Stimulated activated CD4-positive, alpha-beta T cell treated with anti-CD3 and anti-CD28 coated beads, Interleukin-1b, Interleukin-23, amount 100 ng/mL, for 1 hour (primary cell): ENCODE data around the gene KIAA1958.
"Not testable (repeated sequence)": the region's sequence is repeated elsewhere in the genome, so short reads cannot be mapped to it uniquely, and the experiment has no call there.

ENCODE experiments used
- DNase-seq, 2 donors: peaks; one replicate each; pipeline ENCODE4 v3.0.0-alpha.2; 2020; ENCODE audit warnings: low read depth in 2 of 2

Gene KIAA1958

DNA sequence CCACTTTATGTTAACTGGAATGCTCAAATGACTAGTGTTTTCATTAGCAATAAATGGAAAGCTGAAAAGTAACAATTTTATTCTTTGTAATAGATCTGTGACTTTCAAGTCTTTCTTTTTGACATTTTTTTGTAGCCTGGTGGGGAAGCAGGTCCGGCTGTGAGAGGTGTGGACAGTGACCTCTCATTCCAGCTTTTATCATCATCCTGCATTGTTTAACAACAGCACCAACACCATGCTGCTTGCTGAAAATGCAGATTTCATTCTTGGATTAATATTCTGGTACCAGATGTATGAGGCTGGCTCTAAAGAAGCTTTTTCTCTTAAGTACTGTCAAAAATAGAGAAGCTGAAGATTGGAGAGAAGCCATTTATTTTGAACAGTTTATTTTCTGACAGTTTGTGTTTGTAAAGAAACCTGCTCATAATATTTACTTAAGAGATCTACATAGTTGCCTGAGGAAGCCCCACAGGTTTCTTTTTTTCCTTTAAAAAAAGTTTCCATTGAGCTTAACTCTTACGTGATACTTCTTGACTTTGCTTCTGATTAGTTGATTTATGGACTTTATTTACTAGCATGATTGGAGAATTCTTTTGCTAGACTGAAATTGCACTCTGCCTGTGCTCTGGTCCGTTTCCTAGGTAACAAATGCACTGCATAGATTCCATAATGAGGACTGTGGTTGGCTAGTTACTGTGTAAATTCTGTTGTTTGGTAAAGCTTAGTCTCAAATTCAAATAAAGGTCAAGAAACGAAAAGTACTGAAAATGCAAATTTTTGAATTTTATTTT, 3.4 kb downstream of the KIAA1958 start:
- no peak for DNase-seq

DNA sequence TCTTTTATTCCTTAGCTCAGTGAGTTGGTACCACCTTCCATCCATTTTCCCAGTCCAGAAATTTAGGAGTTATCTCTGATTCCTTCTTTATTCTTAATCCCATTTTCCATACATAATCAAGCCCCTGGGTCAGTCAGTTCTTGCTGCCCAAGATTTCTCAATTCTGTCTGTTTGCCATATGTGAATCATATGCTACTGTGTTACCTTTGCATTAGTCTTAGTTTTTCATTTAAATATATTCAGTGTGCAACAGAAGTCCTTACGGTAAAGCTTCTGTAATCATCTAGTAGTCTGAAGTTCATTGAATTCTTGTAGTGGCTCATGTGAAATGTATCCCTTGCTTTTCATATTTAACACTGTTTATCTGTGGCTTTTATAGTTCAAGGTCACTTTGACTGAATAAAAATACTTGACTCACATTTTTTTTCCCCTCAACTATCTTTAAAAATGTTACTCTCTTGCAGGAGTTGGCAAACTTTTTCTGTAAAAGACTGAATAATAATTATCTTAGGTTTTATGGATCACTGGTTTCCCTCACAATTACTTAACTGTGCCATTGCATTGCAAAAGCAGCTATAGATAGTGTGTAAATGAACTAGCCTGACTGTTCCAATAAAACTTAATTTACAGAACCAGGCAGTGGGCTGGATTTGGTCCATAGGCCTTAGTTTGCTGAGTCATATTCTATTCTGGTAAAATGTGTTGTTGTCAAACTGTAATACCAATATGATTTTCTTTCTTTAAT, 6.9 kb downstream of the KIAA1958 start:
- no peak for DNase-seq

DNA sequence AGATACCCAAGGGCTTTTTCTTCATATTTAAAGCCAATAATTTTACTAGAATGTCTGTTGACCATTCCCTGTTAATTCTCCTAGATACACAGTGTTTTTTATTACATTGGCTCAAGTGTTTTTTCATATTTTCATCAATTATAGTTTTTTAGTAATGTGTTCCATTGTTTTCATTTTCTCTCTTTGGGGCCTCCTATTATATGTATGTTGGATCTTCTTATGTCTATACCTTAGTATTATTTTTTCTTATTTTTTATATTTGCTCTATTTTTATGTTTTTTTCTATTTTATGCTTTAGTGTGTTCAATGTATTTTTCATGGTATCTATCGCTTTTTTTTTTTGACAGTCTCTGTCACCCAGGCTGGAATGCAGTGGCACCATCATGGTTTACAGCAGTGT, 7.5 kb downstream of the KIAA1958 start:
- no peak for DNase-seq

DNA sequence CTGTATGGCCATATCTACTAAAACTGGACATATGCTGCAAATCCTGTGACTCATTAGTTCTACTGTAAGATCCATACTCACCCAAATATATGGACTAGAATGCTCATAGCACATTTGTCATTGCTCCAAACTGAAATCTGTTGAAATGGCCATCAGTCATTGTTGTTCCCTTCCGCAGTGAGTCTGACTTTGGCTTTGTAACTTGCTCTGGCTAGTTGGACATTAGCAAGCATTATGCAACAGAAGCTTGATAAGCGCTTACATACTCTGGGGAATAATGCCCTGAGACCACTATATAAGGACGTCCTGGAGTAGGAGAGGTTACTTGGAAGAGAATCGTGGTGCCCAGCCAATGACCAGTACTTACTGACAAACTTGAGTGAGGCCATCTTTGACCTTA, 9.0 kb downstream of the KIAA1958 start:
- DNase-seq, result no peak

DNA sequence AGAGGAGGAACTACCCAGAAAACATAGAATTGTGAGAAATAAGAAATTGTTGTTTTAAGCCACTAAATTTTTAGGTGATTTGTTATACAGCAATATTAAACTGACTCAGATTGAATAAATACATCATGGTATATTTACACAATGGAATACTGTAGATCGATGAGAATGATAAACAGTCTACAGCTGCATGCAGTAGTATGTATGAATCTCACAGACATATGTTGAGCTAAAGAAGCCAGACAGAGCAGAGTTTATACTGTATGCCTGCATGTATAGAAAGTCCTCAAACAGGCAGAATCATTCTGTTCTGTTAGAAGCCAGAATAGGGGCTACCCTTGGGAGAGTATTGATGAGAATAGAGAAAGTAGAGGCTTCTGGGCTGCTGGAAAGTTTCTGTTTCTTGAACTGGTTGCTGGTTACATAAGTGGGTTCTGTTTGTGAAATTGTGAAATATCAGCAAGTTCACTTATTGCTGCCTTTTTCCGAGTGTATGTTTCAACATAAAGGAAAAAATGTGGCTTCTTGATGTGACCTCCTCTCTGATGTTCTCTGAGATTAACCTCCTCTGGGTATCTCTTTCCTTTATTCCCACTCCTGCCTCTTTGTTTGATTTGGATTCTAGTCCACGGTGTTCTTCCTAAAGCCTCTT, 9.6 kb downstream of the KIAA1958 start:
- no peak for DNase-seq

DNA sequence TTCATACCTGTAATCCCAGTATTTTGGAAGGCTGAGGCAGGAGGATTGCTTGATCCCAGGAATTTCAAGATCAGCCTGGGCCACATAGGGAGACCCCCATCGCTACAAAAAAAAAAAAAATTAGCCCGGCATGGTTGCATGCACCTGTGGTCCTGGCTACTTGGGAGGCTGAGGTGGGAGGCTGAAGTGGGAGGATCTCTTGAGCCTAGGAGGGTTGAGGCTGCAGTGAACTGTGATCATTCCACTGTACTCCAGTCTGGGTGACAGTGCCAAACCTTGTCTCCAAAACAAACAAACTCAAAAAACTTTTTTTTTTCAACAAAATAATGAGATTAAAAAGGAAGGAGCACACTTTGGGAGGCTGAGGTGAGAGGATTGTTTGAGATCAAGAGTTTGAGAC, 14.2 kb downstream of the KIAA1958 start:
- DNase-seq, result no peak

DNA sequence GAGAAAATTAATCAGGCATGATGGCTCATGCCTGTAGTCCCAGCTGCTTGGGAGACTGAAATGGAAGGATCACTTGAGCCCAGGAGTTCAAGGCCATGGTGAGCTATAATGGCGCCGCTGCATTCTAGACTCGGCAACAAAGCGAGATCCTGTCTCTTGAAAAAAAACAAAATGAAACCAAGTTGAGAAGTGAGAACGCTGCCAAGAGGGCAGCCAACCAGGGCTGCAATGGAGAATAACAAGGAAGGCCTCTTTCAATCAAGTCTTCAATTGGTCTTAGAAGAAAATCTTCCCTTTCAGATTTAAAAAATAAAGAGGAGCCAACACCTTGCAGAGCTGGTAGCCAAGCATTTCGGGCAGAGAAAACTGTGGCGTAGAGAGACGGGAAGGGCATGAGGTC, 14.7 kb downstream of the KIAA1958 start:
- no peak for DNase-seq

DNA sequence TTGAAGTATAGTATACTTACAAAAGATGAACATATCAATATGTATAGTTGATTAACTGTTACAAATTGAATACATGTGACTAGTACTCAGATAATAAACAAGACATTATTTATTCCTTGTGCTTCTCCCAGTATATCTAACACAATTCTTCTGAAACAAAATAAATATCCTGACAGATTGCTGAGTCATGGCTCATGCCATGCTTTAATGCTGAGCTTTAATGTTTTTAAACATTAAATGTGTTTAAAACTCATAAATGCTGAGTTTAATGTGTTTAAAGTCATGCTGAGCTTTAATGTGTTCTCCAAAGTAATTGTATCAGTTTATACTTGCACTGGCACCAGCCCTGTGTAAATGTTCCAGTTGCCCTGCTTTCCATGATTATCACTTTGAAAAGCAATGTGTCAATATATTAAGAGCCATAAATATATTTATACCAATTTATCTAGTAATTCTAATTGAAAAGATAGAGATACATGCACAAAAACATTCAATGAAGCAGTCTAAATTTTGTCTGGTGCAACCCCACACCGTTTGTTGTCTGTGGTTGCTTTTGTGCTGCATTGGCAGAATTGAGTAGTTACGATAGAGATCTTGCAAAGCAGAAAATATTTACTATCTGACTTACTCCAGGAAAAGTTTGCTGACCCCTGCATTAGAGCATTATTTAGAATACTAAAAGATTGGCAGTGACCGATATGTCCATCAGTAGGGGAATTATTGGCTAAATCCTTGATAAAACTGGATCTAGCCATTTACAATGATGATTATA, 15.7 kb downstream of the KIAA1958 start:
- no peak for DNase-seq

DNA sequence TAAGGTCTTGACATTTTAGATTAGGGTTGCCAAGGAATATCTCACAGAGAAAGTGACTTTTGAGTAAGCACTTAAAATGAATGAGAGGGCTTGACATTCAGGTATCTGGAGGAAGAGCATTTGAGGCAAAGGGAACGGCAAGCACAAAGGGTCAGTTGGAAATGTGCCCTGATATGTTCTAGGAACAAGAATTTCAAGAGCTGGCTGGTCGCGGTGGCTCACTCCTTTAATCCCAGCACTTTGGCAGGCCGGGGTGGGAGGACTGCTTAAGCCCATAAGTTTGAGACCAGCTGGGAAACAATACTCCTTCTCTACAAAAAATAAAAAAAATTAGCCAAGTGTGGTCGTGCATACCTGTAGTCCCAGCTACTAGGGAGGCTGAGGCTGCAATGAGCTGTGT, 16.5 kb downstream of the KIAA1958 start:
- DNase-seq, result no peak

DNA sequence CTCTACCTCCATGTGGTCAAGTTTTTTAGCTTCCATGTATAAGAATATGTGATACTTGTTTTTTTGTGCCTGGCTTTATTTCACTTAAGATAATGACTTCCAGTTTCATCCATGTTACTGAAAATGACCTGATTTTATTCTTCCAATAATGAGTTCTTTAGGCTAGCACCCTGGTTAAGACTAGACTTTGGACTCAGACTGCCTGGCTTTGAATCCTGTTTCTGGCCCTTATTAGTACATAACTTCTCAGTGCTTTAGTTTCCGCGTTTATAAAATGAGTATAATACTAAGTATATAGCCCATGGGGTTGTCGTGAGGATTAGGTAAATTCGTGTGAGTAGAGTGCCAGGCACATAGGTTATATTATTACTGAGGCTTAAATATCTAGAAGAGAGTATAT, 18.5 kb downstream of the KIAA1958 start:
- no peak for DNase-seq

DNA sequence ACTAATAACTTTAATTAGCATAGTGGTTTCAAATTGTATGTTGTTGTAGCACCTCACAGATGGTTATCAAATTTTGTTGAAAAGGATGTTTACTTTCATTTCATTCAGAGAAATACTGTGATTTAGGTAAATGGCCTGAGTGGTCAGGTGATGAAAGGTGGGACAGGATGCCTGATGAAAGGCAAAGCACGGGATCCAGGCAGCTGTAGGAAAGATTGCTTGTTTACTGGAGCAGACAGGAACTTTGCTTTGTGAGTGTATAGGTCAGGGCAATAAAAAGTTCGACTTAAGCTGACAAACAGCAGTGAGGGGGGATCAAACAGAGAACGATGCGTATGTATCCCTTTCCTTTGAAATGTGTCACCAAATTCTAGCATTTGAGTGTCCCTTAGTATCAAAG, 19.0 kb downstream of the KIAA1958 start:
- no peak for DNase-seq

DNA sequence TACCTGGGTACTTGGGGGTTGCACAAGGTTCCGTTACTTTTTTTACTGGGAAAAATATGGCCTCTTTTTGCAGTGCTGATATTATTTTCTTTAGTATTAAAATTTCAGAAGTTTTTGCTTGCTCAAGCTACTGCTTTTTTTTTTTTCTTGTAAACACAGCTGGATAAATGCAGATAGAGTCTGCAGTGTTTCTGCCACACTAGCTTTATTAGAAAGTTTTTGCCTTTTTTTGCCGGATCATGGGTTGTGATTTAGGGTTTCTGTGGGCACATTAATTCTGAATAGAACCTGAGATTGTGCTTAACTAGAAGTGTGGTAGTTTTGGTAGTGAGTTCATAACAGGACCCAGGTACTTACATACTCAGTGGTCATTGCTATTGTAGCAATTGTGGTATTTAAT, 19.9 kb downstream of the KIAA1958 start:
- no peak for DNase-seq

DNA sequence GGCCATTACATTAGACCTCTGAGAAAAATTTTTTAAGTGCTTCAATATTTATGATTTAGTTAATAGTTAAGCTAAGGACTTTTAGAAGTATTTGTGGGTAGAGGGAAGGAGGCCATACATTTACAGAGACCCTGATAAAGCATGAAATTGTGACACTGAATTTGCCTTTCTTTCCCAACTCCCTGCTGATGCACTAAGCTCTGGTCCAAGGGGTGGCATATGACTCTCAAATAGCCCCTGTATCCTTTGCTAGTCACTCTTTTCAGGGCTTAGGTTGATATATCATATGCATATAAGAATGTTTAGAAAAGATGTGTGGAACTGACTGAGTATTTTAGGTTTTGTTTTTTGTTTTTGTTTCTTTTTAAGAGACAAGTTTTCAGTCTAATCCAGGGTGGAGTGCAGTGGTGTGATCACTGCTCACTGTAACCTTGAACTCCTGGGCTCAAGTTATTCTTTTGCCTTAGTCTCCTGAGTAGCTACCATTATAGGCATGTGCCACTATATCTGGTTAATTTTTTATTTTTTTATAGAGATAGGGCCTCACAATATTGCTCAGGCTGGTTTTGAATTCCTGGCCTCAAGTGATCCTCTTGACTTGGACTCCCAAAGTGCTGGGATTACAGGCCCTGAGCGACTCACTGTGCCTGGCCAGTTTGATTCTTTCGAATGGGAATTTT, 20.5 kb downstream of the KIAA1958 start:
- no peak for DNase-seq

DNA sequence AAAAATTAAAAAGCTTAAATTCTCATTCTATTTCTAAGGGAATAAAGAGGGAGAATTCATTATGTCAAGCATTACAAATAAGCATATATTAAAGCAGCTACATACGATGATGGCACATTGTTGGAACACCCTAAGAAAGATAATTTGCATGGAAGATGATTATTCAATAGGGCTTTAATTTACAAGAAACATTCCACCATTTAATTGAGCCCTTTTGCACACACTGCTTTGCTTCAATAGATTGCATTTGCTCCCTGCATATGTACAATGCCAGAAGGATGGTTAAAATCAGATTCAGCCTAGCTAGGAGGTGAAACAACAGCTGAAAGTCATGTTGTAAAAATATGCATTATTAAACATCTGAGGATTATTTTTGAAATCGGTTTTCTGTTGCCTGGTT, 21.8 kb downstream of the KIAA1958 start:
- no peak for DNase-seq

DNA sequence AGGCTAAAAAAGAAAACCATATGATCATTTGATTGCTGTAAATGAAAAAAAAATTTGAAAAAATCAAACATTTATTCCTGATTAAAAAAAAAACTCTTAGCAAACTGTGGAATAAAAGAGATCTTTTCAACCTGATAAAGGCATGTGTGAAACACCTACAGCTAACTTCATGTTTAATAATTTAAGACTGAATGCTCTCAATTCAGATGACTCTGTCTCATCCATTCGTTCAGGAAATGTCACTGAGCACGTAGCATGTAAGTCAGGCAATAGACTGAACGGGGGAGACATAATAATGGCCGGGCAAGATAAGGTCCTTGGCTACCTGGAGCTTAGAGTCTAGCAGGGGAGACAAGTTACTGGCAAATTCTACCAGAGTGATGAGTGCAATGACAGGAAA, 25.8 kb downstream of the KIAA1958 start:
- DNase-seq, result not testable (repeated sequence)

DNA sequence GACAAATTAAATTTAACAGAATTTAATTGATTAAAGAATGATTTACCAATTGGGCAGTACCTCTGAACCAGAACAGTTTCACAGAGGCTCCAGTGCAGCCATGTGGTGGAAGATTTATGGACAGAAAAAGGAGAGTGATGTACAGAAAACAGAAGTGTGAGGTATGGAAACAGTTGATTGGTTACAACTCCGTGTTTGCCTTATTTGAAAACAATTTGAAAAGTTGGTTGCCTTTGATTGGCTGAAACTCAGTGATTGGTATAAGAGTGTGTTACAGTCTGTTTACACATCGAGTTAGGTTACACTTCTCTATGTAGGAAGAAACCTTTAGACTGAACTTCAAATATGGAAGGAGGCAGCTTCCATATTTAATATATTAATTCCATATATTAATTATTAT, 30.1 kb downstream of the KIAA1958 start:
- DNase-seq, result no peak

DNA sequence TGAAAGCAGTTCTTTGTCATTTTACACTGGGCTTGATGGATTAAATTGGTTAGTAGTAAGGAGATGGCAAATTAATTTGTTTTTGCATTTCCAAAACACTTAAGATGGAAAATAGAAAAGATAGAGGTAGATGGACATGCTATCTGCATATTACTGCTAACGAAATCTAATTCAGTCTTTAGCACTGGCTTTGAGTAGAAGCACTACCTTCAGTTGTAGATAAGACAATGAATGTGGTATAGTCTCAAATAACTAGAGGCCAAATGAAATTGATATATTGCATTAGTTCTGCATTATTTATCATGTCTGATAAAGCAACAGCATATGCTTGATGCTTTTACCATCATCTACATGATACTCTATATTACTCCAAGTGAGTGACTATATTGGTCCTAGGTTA, 33.4 kb downstream of the KIAA1958 start:
- DNase-seq, result no peak

DNA sequence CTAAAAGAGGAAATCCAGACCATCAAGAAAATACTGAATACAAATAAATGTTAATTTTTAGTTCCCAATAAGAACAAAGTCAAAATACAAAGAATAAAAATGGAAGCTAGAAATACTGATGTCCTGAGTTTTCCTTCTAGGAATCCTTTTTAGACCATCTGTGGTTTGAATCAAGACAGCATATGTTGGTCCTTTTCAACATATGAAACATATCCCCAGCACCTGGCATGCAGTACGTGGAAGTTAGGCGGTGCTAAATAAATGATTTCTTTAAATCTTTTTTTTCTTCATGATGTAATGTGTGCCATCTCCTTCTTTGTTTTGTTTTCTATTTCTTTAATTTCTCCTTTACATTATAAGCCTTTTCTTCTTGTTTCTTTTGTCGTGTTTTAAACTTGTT, 34.0 kb downstream of the KIAA1958 start:
- no peak for DNase-seq

DNA sequence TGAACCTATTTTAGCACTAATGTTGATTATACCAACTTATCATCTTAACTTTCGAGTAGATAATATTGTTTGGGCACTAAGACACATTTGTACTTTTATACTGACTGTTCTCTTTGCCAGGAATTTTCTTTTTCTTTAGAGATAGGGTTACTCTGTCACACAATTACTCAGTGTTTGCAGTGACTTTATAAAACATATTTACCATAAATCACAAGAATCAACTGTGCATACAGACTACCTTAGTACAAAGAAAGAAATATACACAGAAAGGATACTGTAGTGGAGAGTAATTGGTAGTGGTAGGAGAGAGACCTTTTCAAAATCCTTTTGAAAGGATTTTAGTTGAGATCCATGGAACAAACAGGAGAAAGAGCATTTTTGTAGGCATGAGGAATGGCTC, 40.3 kb downstream of the KIAA1958 start:
- no peak for DNase-seq

DNA sequence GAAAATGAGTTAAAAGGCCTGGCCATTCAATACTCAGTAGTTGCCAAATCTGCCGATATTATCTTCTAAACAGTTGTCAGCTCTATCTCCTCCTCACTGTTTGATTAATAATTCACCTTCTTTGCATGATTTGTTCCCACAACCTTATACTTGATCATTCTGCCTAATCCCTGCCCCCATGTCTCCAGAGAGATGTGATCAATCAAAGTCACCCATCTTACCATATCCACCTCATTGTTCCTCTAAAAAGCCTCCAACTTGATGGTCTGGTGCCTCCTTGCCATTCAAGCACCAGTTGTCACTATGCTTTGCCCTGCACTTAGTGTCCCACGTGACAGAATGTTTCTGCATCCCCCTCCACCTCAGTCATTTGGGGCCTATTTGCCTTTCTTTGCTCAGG, 41.3 kb downstream of the KIAA1958 start:
- no peak for DNase-seq

DNA sequence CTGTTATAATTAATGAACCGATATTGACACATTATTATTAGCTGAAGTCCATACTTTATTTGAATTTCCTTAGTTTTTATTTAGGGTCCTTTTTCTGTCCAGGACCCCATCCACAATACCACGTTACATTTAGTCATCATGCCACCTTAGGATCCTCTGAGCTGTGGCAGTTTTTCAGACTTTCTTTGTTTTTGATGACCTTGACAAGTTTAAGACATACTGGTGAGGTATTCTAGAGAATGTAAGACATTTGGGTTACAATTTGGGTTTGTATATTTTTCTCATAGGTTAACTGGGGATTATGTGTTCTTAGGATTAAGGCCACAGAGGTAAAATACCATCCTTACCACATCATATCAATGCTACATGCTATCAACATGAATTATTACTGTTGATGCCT, 42.7 kb downstream of the KIAA1958 start:
- DNase-seq, result no peak

DNA sequence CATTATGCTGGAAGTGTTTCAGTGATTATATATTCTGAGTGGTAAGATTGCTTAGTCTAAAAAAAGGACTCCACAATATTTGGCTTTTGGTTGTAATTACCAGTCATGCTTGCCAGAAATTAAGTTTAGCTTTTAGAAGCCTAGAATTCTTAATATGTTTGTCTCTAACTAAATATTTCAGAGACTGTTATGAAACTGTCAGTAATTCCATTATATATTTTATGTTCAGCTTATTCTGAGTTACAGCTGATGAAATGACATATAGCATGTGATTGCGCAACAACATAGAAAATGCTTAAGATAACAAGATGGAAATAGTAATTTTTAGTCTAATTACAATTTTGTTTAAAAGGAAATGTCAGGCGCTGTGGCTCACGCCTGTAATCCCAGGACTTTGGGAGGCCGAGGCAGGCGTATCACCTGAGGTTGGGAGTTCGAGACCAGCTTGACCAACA, 44.2 kb downstream of the KIAA1958 start:
- no peak for DNase-seq
